Measurements from ENCODE around the gene DFFB.

Gene DFFB

DNA sequence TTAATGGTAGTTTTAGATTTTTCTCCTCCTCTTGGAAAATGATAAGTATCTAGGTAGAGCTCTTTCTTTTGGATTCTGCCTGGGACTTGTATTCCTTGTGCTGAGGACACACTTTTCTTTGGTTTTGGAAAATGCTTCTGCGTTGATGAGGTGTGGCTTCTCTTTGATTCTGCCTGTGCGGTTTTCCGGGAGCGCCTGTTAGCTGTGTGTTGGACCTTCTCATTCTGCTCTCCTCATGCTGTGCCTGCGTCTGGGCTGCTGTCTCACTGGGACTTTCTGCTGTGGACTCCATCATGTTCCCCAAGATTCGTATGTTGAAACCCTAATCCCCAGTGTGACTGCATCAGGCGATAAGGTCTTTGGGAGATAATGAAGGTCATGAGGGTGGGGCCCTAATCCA is 21.8 kb downstream of the DFFB start:
- H3K36me3 Mint-ChIP-seq: peaks cover 73% of the 10 kb centered on the region
- H3K9me3 Mint-ChIP-seq: peaks cover 4% of the 10 kb centered on the region
- no peaks in the 10 kb centered on the region for H3K4me1 Mint-ChIP-seq
- ATAC-seq: no peak
- H3K27ac Mint-ChIP-seq: no peak overlapping the region
- H3K27me3 Mint-ChIP-seq: no peaks in the 10 kb centered on the region
- no peak overlapping the region for H3K4me3 Mint-ChIP-seq

- H3K4me3 Mint-ChIP-seq: no peak overlapping the region
- H3K36me3 Mint-ChIP-seq: peaks cover 79% of the 10 kb centered on the region
- no peak overlapping the region for H3K27ac Mint-ChIP-seq
- ATAC-seq: no peak
- H3K27me3 Mint-ChIP-seq: no peaks in the 10 kb centered on the region
- peaks cover 4% of the 10 kb centered on the region for H3K9me3 Mint-ChIP-seq
- no peaks in the 10 kb centered on the region for H3K4me1 Mint-ChIP-seq
Observed at GRCh38 chr1:3879787-3880428, 22.6 kb downstream of the DFFB start.

GRCh38 chr1:3880429-3881192 is 23.3 kb downstream of the DFFB start:
- Mint-ChIP-seq H3K36me3 (peaks cover 76% of the 10 kb centered on the region), H3K27me3 (no peaks in the 10 kb centered on the region), H3K4me1 (no peaks in the 10 kb centered on the region), H3K27ac (peak overlapping the region; percentile 39), H3K9me3 (peaks cover 4% of the 10 kb centered on the region), H3K4me3 (no peak overlapping the region)
- ATAC-seq: no peak

- Mint-ChIP-seq H3K36me3 (peaks cover 72% of the 10 kb centered on the region), H3K4me1 (no peaks in the 10 kb centered on the region), H3K4me3 (no peak overlapping the region), H3K27me3 (no peaks in the 10 kb centered on the region), H3K9me3 (peaks cover 4% of the 10 kb centered on the region), H3K27ac (peak overlapping the region; percentile 39)
- ATAC-seq: no peak
Observed at GRCh38 chr1:3881193-3881480, 23.9 kb downstream of the DFFB start.

DNA sequence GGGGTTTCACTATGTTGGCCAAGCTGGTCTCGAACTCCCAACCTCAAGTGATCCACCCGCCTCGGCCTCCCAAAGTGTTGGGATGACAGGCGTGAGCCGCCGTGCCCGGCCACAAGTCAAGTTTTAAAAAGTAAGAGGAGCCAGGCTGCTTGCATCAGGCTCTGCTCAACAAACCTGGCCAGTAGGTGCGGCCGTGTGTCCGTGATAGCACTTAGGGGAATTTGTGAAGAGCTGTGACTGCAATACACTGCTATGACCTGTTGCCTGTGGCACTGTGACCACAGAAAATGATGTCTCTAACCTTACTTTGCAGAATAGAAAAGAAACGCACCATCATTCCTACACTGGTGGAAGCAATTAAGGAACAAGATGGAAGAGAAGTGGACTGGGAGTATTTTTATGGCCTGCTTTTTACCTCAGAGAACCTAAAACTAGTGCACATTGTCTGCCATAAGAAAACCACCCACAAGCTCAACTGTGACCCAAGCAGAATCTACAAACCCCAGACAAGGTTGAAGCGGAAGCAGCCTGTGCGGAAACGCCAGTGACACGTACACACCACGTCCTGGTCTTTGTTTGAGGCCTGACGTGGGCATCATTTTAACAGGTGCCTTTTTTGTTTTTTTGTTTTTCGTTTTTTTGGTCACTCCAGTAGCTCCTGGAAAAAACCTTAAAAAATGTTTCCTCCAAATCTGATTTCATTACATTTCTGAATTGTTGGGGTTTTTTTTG is 26.1 kb downstream of the DFFB start:
- Mint-ChIP-seq H3K27me3 (no peaks in the 10 kb centered on the region), H3K9me3 (peaks cover 4% of the 10 kb centered on the region), H3K27ac (no peak overlapping the region), H3K4me1 (no peaks in the 10 kb centered on the region), H3K36me3 (peaks cover 76% of the 10 kb centered on the region), H3K4me3 (no peak overlapping the region)
- ATAC-seq: no peak

DNA sequence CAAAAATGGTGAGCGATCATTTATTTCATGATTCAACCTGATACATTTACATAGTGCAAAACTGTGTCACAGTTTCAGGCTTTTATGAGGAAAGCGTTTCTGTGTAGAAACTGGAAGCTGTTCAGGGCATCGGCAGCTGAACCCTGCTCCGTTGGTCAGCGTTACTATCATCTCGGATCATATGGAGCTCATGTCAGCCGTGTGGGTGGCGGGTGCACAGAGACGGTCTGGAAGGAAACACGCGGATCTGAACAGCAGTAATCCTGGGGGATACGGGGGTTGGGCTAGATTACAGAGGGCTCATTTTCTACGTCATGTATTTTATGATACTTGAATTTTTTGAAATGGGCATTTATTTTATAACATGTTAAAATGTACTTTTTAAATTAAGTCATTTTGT is 27.7 kb downstream of the DFFB start:
- Mint-ChIP-seq H3K36me3 (peaks cover 68% of the 10 kb centered on the region), H3K4me1 (no peaks in the 10 kb centered on the region), H3K4me3 (no peak overlapping the region), H3K27ac (no peak overlapping the region), H3K9me3 (no peaks in the 10 kb centered on the region), H3K27me3 (no peaks in the 10 kb centered on the region)
- no peak for ATAC-seq

DNA sequence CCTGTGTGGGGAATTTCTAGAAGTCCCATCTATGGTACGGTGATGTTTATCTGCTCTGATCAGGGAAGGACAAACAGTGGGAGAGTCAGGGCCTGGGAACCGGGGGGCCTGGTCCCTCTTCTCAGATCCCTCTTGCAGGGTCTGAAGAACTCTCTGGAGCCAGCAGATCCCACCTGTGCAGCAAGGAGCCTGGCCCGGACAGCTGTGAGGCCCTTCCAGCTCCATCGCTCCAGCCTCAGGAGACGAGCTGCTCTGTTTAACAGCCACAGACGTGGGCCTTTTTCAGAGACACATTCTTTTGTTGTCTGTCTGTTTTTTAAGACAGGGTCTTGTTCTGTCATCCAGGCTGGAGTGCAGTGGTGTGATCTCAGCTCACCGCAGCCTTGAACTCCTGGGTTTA is 28.3 kb downstream of the DFFB start:
- no peaks in the 10 kb centered on the region for H3K9me3 Mint-ChIP-seq
- no peak for ATAC-seq
- H3K36me3 Mint-ChIP-seq: peaks cover 64% of the 10 kb centered on the region
- H3K27me3 Mint-ChIP-seq: no peaks in the 10 kb centered on the region
- no peaks in the 10 kb centered on the region for H3K4me1 Mint-ChIP-seq
- no peak overlapping the region for H3K27ac Mint-ChIP-seq
- no peak overlapping the region for H3K4me3 Mint-ChIP-seq

DNA sequence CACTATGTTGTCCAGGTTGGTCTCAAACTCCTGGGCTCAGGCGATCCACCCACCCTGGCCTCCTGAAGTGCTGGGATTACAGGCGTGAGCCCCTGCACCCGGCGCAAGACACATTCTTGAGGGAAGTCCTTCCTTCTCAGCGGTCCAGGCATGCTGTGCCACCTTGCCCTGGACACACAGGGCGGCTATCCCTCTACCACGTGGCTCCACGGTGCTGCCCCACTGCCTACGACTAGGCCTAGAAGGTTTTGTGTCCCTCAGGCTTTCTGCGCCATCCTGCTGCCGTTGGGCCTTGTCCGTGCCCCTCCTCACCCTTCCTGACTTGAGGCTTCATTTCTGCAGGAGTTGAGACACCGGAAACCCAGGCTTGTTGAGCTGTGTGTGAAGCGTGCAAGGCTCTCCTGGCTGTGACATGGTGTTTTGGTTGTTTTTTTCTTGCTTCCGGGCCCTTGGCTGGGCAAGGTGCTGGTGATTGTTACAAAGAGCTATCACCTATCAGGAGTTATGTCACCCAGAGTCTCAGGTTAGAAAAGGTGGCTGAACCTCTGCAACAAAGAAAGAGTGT is 28.9 kb downstream of the DFFB start:
- no peaks in the 10 kb centered on the region for H3K9me3 Mint-ChIP-seq
- ATAC-seq: no peak
- no peak overlapping the region for H3K27ac Mint-ChIP-seq
- no peaks in the 10 kb centered on the region for H3K27me3 Mint-ChIP-seq
- H3K4me1 Mint-ChIP-seq: no peaks in the 10 kb centered on the region
- H3K36me3 Mint-ChIP-seq: peaks cover 58% of the 10 kb centered on the region
- H3K4me3 Mint-ChIP-seq: no peak overlapping the region

GRCh38 chr1:3886691-3887090 is 29.4 kb downstream of the DFFB start:
- Mint-ChIP-seq H3K4me3 (no peak overlapping the region), H3K27me3 (no peaks in the 10 kb centered on the region), H3K36me3 (peaks cover 56% of the 10 kb centered on the region), H3K27ac (no peak overlapping the region), H3K9me3 (no peaks in the 10 kb centered on the region), H3K4me1 (no peaks in the 10 kb centered on the region)
- no peak for ATAC-seq

DNA sequence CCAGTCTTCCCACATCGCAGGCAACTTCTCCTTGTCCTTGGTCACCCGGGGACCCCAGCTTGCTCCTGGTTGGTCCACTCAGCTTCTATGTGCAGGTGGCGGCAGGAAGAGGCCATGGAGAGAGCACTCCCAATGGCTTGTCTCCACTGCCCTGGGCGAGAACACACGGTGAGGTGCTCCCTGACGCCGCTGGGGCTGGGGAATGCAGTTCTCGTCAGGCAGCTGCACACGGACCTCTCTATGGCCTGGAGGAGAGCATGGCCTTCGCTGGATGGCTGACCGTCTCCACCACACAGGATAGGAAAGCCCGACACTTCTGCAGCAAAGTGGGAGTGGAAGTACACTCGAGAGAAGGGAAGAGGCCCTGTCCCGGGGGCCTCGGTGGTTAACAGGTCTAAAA is 31.0 kb downstream of the DFFB start:
- no peak overlapping the region for H3K27ac Mint-ChIP-seq
- H3K4me3 Mint-ChIP-seq: no peak overlapping the region
- no peaks in the 10 kb centered on the region for H3K9me3 Mint-ChIP-seq
- ATAC-seq: no peak
- peaks cover 50% of the 10 kb centered on the region for H3K36me3 Mint-ChIP-seq
- H3K27me3 Mint-ChIP-seq: no peaks in the 10 kb centered on the region
- peaks cover 9% of the 10 kb centered on the region for H3K4me1 Mint-ChIP-seq

DNA sequence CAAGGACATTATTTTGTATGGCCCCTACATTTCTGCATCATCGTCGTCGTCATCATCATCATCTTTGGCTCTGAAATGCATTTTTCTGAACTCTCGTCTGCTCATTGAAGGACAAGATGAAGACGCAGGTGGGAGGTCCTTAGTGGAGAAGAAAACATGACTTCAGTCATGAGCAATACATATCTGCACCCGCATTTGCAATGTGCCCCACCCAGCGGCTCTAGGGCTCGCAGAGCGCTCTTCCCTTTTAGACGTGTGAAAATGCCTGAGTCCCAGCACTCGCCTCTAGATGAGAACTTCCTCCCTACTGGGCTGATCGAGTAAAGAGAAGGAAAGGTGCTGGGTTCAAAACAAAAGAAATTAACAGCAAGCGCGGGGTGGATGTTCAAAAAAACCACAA is 32.7 kb downstream of the DFFB start:
- Mint-ChIP-seq H3K27me3 (no peaks in the 10 kb centered on the region), H3K4me3 (no peak overlapping the region), H3K4me1 (peaks cover 17% of the 10 kb centered on the region), H3K36me3 (peaks cover 39% of the 10 kb centered on the region), H3K9me3 (no peaks in the 10 kb centered on the region), H3K27ac (no peak overlapping the region)
- no peak for ATAC-seq

DNA sequence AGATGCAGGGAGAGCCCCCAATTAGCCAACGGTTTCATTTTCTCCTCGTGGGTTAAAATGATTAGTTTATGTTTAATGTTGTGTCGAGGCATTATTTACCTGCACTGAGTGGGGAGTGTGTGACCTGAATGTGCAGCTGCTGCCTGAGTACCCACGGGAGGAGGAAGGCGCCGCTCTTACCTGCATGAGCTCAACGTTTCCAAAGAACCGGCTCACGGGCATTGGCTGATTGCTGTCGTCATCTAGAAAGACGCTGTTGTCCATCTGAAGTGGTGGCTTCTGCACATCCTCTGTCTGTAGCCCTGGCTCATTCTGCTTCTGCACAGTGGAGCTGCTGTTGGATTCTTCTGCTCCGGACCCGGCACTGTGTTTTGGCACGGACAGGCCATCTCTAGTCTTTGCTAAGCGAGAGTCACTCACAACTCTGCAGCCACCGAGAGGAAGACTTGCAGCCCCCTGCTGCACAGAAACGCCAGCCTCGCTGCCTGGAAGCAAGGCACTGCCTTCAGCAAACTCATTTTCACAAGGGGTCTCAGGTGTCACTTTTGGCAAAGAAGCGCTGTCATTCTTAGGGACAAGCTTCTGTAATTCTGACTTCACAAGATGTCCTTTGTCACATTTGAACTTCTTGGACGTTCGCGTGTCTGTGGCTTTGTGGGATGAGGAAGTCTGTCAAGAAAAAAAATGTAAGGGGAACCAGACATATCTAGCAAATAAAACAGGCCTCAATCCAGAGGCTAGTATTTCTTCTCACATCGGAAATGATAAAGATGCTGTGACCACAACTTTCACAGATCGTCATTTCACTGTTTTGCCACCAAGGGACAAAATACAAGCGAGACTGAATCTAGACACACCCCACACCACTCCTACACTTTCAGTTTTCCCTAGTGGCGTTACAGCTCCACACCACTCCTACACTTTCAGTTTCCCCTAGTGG is 33.4 kb downstream of the DFFB start:
- peak; percentile 54 for ATAC-seq
- peaks cover 17% of the 10 kb centered on the region for H3K4me1 Mint-ChIP-seq
- H3K4me3 Mint-ChIP-seq: no peak overlapping the region

GRCh38 chr1:3891329-3891865 is 34.1 kb downstream of the DFFB start:
- Mint-ChIP-seq H3K4me1 (peaks cover 22% of the 10 kb centered on the region), H3K9me3 (no peaks in the 10 kb centered on the region), H3K27ac (no peak overlapping the region), H3K36me3 (peaks cover 46% of the 10 kb centered on the region), H3K27me3 (no peaks in the 10 kb centered on the region), H3K4me3 (no peak overlapping the region)
- no peak for ATAC-seq

More for the DNA sequence above, 33.4 kb downstream of the DFFB start:
- H3K9me3 Mint-ChIP-seq: no peaks in the 10 kb centered on the region
- H3K36me3 Mint-ChIP-seq: peaks cover 43% of the 10 kb centered on the region
- H3K27me3 Mint-ChIP-seq: no peaks in the 10 kb centered on the region
- H3K27ac Mint-ChIP-seq: no peak overlapping the region

DNA sequence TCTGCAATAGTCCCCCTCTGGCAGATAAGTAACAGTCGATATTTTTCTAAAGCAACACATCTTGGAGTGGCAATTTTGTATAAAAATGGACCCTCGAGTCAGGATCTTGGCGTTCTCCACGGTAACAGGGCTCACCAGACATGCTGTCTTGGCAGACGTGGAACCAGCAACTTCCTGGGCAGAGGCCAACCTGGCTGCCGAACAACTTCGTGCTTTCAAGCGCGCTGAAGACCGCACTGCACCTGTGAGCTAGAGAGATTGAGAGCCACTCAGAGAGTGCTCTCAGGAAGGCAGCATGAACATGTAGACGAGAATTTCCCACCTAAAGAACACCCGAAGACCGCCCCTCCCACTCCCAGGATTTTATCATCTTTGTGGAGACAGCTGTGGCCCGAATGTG is 35.5 kb downstream of the DFFB start:
- Mint-ChIP-seq H3K36me3 (peaks cover 52% of the 10 kb centered on the region), H3K27ac (peak overlapping the region; percentile 71), H3K4me3 (no peak overlapping the region), H3K9me3 (peaks cover 3% of the 10 kb centered on the region), H3K27me3 (no peaks in the 10 kb centered on the region), H3K4me1 (peaks cover 32% of the 10 kb centered on the region)
- ATAC-seq: no peak

Data from stimulated activated memory B cell treated with anti-CD40 and anti-IgM and Interleukin-4, amounts not matched to agents 10 μg/mL and 1 μg/mL and 100 μg/mL, for 72 hours (primary cell).